GM18858 (cell line): ENCODE data around the gene FOXO6.
"Not testable (repeated sequence)": the region's sequence is repeated elsewhere in the genome, so short reads cannot be mapped to it uniquely, and the experiment has no call there.

ENCODE experiments used
- ATAC-seq: cut with Tn5 transposase; IDR thresholded peaks from one replicate; pipeline ENCODE4 v1.9.1; 2021; ENCODE audit not compliant: unreplicated experiment

The FOXO6 gene

GRCh38 chr1:41328780-41329640, 32.2 kb upstream of the FOXO6 start:
- no peak for ATAC-seq

GRCh38 chr1:41329662-41330587, 31.3 kb upstream of the FOXO6 start:
- no peak for ATAC-seq

GRCh38 chr1:41330588-41331545, 30.4 kb upstream of the FOXO6 start:
- no peak for ATAC-seq

GRCh38 chr1:41331546-41331917, 29.7 kb upstream of the FOXO6 start:
- ATAC-seq: no peak

GRCh38 chr1:41332161-41332560, 29.1 kb upstream of the FOXO6 start:
- not testable (repeated sequence) for ATAC-seq

- ATAC-seq: no peak
Measured at GRCh38 chr1:41333146-41333784, 28.0 kb upstream of the FOXO6 start.

- no peak for ATAC-seq
Measured at GRCh38 chr1:41338820-41339219, 22.4 kb upstream of the FOXO6 start.

GRCh38 chr1:41340655-41341364, 20.4 kb upstream of the FOXO6 start:
- no peak for ATAC-seq

GRCh38 chr1:41341365-41341683, 19.9 kb upstream of the FOXO6 start:
- ATAC-seq: no peak

GRCh38 chr1:41341772-41342562, 19.3 kb upstream of the FOXO6 start:
- no peak for ATAC-seq

GRCh38 chr1:41342774-41343355, 18.4 kb upstream of the FOXO6 start:
- no peak for ATAC-seq

GRCh38 chr1:41343790-41344699, 17.2 kb upstream of the FOXO6 start:
- no peak for ATAC-seq

- no peak for ATAC-seq
Measured at GRCh38 chr1:41344708-41345159, 16.5 kb upstream of the FOXO6 start.

- ATAC-seq: no peak
Measured at GRCh38 chr1:41345434-41346075, 15.7 kb upstream of the FOXO6 start.

- no peak for ATAC-seq
Measured at GRCh38 chr1:41347276-41347675, 14.0 kb upstream of the FOXO6 start.

GRCh38 chr1:41348394-41348793, 12.8 kb upstream of the FOXO6 start:
- ATAC-seq: no peak
